HS-5 (cell line): ENCODE data around the gene SNCAIP.
A peak's percentile ranks its signal among the peaks of the same experiment; 100 is the strongest.

Experiments used
- DNase-seq: peaks from one replicate; pipeline ENCODE4 v3.0.0-alpha.2; 2012; ENCODE audit warnings: low read depth

The SNCAIP gene

DNA sequence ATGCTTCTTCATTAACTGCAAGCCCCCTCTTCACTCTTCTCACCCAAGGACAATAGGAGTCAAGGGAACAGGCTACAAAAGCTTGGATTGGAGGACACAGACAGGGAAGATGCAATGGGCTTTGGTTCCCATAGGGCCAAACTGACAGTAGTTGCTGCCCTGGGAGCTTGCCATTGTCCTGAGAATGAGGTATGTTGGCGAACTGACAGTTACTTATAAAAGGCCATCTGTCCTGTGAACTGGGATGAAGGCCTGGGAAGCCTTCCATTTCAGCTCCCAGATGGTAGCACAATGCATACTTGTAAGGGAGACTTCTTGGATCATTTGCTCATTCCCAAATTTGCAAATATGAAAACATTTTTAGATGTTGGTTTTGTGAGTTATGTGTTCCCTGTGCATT is 88.9 kb downstream of the SNCAIP start:
- DNase-seq, result no peak

DNA sequence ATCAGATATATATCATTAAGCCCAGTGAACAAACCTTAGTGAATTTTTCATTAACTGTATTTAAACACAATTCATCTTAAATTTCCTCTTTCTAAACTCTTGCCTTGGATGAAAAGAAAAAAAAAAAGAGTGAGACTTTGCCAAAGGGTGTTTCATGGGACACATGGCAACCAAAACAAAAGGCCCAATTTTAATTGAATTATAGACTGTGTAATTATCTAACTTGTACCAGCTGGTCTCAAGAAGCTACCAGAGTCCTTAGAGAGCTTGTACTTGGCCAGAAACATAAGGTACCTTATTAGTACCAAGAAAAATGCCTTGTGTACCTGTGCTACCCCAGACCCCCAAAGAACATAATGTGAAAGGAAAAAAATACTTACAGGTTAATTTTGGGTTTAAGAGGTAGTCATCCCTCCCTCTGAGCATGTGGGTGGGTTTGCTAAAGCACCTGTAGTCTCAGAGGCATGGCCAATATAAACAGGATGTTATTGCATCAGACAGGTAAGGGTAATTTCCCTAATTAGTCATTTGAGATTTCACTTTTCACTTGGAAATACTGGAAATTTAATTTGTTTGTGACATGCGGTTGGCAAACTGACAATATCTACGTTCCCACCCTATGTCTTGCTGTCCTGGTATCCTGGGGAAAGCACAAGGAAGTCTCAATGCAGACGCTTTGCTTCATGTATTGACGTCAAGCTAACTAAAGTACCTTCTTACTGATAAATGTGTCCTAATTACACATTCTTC is 90.1 kb downstream of the SNCAIP start:
- DNase-seq, result no peak

DNA sequence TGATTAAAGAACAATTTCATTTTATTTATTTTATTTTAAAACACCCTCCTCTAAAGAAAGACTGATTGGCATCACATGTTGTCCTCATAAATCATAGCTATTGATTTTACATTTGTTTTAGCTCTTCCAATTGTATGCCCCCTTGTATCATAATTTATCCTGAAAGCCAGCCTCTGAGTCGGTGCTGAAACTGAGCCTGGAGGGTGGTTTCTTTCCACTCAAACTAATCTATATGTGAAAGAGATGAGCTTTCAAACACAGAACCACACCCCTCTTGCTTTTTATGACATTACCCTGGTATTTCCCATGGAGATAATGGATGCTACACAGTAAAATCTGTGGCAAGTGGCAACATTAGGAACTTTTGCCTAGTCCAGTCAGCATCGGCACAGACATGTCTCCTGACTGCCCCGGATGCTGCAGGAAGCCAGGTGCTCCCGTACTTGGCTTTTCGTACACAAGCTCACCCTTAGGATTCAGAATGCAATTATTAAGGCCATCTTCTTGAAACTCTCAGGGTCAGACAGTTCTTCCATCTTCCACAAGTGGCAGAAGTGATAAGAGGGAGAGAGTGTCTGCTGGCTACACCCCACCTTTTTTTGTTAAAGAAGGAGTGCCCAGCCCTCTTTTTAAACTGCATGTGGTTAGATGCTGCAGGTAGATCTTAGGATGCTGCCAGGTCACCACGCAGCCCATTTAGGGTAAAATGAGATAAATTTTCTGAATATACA is 91.1 kb downstream of the SNCAIP start:
- DNase-seq, result no peak

DNA sequence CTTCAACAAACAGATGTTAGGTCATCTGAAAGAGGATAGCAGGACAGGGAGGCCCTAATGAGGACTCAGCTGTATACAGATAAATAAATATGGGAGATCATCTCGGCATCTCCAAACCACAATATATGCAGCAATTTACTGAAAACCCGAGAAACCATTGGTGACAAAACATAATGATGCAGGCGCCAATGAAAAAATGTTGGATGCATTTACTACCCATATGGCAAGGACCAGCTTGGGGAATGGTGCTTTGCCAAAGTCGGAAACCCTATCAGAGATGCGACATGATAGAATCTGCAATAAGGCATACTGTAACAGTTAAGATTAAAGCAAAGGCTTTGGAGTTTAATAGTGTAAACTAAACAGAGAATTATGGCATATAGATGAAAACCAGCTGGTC is 92.0 kb downstream of the SNCAIP start:
- DNase-seq, result no peak

GRCh38 chr5:122404653-122405362 is 92.8 kb downstream of the SNCAIP start:
- no peak for DNase-seq

DNA sequence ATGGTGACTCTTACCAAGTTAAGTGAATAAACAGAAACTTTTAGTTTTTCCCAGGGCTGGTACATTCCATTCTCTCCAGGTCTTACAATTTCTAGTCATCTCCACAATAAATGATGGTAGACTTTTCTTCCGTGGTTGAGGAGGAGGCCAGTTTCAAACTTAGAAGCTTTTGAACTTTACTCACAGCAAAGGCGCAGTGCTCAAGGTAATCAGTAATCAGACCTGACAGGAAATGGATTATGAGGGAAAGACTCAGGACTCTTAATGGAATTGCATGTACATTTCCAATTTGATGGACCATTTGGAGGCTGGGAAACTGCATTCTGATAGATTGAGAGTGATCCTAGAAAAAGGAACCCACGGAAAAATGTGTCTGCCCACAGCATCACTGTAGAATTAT is 93.7 kb downstream of the SNCAIP start:
- no peak for DNase-seq

GRCh38 chr5:122406181-122406580 is 94.1 kb downstream of the SNCAIP start:
- DNase-seq, result no peak

DNA sequence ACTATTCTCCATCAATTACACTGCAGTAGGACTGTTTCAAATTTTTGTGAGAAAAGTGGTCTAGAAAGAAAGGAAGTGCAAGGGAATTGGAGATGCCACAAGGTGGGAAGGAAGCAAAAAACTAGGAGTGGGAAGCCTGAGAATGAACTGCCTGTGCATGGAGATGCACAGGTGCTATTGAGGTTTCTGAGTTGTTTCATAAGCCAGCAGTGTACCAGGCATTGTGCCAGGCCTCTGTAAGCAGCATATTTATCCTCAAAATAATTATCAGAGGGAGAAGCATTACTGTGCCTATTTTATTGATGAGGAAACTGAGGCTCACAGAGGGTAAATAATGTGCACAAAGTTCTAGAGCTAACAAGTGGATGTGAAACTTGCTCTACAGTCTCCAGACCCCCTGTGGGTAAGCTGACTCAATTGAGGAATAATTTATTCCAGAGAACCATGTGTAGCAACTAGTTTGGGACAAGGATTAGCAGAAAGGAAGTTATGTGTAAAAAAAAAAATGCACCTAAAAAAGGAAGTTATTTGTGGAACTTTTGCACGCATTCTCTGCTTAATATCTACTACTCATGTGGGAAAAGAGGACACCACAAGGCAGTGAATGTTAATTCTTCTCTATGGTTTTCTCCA is 96.7 kb downstream of the SNCAIP start:
- no peak for DNase-seq

GRCh38 chr5:122412966-122413365 is 100.9 kb downstream of the SNCAIP start:
- DNase-seq, result no peak

DNA sequence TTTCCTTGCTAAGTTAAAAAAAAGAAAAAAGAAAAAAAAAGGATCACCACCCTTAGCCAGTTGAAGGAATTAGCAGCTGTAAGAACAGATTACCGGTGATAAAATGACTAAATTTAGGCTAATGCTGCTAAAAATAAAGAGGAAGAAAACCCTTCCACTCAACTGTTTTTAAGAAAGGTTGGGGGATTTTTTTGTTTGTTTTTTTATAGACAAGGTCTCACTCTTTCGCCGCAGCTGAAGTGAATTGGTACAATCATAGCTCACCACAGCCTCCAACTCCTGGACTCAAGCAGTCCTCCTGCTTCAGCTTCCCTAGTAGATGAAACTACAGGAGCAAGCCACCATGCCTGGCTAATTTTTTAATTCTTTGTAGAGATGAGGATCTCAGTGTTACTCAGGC is 101.7 kb downstream of the SNCAIP start:
- no peak for DNase-seq

GRCh38 chr5:122415030-122415800 is 103.2 kb downstream of the SNCAIP start:
- DNase-seq, result peak; percentile 18

DNA sequence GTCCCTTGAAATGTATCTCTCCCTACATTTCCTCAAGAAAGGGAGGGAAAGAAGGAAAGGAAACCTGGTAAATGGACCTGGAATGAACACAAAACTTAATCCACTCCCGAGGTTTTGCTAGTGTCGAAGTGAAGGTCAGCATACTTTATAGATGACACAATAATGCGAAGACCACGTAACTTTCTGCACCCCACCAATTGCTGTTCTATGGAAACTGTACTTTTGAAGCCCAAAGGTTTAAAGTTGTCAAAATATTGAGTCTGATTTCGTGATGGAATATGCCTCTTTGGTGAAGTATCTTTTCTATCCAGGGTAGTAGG is 103.7 kb downstream of the SNCAIP start:
- DNase-seq, result no peak

DNA sequence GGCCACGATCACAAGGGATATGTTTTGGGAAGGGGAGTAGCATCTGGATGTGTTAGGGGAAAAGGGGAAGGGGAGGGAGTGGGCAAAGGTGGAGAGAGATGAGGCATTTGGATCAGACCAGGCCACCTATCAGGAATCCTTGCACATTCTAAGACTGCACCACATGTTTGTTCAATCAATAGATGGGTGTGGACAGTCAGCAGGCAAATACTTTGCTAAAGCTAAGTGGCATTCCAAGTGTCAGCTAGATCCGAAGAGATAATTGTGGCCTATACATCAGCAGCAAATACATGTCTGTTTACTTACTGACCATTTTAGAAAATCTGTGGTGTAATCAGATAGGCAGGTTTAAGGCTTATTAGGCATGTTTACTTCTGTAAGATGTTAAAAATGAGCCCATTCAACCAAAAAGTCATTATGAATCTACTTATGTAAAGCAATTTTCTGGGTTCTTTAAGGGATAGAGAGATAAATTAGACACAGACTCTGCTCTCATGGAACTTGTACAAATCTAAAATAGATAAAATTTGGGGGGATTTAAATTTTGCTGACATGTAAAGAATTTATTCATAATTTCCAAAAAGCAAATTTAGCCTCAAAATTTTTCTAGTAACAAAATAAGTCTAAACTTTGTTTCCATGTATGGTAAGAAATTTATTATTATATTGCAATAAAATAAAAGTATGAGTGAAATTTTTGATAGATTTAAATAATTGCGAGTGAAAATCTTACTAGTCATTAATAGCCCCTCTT is 107.3 kb downstream of the SNCAIP start:
- no peak for DNase-seq

DNA sequence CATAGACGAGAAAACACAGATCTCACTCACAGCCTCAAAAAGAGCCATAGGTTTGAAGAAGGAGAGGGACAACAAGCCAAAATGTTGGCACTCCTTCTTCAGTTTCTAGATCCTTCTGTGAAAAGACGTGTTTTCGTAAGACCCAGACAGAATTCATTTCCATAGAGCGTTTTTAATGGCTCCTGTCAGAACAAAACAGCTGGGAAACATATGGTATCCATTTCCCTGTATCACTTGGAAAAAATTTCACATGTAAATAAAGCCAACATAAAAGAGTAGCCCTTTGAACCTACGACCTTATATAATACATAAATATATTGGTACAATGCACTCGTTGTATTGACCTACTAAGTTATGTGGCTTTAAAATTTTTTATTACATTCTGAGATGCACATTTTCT is 108.1 kb downstream of the SNCAIP start:
- DNase-seq, result no peak

- DNase-seq, result no peak
These were observed 108.7 kb downstream of the SNCAIP start for GRCh38 chr5:122420537-122421236.

- DNase-seq, result no peak
These were observed 109.5 kb downstream of the SNCAIP start for GRCh38 chr5:122421374-122422079.

DNA sequence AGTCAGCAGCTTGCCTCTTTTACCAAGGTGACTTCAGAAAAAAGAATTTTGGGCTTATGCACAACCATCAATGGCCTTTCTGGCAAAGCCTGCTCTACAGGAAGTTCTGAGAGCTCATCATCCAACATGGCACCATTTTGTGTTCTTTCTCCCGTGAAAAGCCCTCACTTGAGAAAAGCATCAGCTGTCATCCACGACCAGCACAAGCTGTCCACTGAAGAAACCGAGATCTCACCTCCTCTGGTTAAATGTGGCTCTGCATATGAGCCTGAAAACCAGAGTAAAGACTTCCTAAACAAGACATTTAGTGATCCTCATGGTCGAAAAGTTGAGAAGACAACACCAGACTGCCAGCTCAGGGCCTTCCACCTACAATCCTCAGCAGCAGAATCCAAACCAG is 111.2 kb downstream of the SNCAIP start:
- DNase-seq, result no peak

DNA sequence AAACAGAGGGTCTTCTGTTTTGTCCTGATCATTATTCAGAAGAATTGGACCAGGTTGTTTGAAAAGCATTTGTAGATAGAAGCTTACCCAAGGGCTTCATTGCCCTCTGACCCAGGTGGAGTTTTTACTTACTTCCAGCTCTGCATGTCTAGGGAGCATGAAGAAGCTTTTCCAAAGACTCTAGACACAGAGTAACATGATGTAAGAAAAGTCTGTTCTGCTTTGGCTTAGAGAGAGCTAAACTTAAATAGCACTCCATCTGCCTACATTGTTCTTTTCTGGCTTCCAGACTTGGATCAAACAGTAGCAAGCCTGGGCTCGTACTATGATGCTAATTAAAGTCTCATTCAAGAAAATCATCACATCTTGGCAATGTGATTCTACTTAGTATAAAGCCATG is 112.1 kb downstream of the SNCAIP start:
- no peak for DNase-seq

DNA sequence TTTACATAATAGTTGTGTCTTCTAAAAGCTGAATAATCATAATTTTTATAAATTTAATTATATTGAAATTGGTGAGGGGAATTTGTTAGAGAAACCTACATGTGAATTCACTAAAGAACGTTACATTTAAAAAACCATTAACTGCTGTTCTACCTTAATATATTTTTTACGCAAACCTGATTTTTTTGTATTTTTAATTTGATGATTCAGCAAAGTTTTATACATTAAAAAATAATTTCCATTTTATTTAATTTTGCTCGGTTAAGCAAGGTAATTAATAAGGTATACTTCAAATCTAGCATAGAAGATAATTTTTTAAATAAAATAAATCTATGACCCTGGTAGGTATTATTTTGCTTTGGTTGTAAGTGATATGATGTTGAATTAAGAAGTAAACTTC is 114.3 kb downstream of the SNCAIP start:
- no peak for DNase-seq

- DNase-seq, result no peak
These were observed 115.6 kb downstream of the SNCAIP start for GRCh38 chr5:122427621-122428020.
